Endometrial microvascular endothelial cells (primary cell): ENCODE data around the gene B3GNT3. TPM values are rescaled to one million over a fixed set of nuclear protein-coding genes. Genes with fewer than 3 reads are reported as not detected.
"Not testable (repeated sequence)": the region's sequence is repeated elsewhere in the genome, so short reads cannot be mapped to it uniquely, and the experiment has no call there.

ENCODE experiments used
- in situ Hi-C: cut with HindIII; loops from 2 replicates; pipeline ENCODE4 v1.10.0; 2017; ENCODE audit warnings: low sequenced_read_pairs, low pct_unique_long_range_greater_than_20kb; ENCODE audit errors: inconsistent ontology term
- total RNA-seq: library from RNA; depleted of rRNA; stranded (reverse); fragments of >200 nt; gene quantifications from one replicate; pipeline ENCODE4 v1.2.3, GENCODE V29; 2015; ENCODE audit errors: inconsistent ontology term

The B3GNT3 gene
- total RNA-seq, 1 donor from 2014 or later: not detected

DNA sequence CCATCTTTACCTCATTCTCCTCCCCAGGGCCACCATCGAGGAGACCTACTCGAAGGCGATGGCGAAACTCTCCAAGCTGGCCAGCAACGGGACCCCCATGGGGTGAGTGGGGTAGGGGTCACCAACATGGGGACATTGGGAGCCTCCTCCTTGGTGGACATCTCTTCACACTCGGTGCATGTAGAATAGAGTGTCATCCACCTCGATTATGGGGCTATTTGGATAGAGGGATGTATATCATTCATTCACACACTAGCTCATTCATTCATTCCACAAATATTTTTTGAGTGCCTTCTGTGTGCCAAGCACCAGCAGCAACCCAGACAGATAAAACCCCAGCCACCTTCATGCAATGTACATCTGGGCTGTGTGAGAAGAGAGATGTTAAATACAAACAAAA is 30.6 kb upstream of the B3GNT3 start:
- in situ Hi-C loops: no loop called here

GRCh38 chr19:17765069-17765618 is 29.8 kb upstream of the B3GNT3 start:
- in situ Hi-C loops: no loop called here

DNA sequence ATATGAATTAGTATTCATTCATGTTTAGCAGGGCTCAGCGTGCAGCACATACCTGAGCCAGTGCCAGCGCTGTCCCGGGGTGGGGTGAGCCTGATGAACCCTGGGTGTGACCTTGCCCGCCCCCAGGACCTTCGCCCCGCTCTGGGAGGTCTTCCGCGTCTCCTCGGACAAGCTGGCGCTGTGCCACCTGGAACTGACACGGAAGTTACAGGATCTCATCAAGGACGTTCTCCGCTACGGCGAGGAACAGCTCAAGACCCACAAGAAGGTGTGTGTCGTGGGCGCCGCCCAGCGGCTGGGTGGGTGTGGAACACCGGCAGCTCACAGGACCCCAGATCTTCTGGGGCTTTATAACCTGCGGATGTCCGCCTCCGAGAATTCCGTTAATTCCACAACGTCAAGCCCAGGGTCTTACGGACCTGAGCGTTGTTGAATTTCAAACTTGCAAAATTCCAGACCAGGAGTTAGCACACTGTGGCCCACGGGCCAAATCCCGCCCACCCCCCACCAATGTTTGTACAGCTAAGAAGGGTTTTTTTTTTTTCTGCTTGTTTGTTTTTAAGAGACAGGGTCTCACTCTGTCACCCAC is 28.3 kb upstream of the B3GNT3 start:
- in situ Hi-C loops: no loop called here

- in situ Hi-C loops: no loop called here
Measured at GRCh38 chr19:17767559-17767958, 27.4 kb upstream of the B3GNT3 start.

GRCh38 chr19:17770613-17771012 is 24.3 kb upstream of the B3GNT3 start:
- in situ Hi-C loops: no loop called here

DNA sequence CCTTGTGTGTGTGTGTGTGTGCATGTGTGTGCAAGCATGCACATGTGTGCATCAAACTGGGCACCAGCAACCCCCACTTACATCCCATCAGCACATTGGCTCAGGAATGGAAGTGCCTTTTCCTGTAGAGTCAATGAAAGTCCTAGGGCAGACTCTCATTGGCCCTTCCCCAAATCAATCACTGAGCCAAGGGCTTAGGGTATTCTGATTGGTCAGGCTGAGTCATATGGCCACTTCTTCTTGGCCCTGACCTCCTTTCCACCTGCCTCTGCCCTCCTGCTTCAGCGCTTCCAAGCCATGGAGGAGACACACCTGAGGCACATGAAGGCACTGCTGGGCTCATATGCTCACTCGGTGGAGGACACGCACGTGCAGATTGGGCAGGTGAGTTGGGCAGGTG is 22.8 kb upstream of the B3GNT3 start:
- in situ Hi-C loops: no loop called here

- in situ Hi-C loops: no loop called here
Measured at GRCh38 chr19:17775245-17775927, 19.6 kb upstream of the B3GNT3 start.

- in situ Hi-C loops: no loop called here
Measured at GRCh38 chr19:17775991-17776803, 18.7 kb upstream of the B3GNT3 start.

GRCh38 chr19:17777840-17778239 is 17.1 kb upstream of the B3GNT3 start:
- in situ Hi-C loops: not testable (repeated sequence)

GRCh38 chr19:17778251-17778967 is 16.5 kb upstream of the B3GNT3 start:
- in situ Hi-C loops: no loop called here

GRCh38 chr19:17778968-17779929 is 15.7 kb upstream of the B3GNT3 start:
- in situ Hi-C loops: no loop called here

DNA sequence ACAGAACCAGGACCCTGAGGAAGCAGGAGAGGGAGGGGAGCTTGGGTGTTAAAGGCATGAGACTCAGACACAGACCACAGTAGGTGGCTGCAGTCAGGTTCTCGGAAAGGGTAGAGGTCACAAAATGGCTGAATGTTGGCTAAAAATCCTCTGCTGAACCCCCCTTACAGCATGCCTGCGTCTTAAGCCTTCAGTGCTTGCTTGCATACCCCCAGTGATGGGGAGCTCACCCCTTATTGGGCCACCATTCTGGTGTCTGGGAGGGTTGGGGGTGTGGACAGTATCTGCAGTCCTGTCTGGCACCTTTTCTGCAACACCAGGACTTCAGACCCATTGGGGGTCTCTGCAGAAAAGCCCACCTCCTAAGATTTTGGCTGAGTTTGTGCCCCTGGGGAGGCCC is 14.2 kb upstream of the B3GNT3 start:
- in situ Hi-C loops: no loop called here

DNA sequence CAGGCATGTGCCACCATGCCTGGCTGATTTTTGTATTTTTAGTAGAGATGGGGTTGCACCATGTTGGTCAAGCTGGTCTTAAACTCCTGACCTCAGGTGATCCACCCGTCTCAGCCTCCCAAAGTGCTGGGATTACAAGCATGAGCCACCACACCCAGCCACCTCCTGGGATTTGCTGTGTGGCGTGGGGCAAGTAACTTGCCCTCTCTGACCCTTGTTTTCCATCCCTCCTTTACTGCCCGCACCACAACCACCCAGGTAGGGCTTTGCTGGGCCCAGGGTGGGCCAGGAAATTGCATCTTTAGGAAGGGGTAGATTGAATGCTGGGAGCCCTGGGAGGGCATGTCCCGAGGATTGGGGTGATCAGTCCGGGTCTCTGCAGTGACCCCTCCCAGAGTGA is 11.2 kb upstream of the B3GNT3 start:
- in situ Hi-C loops: not testable (repeated sequence)

GRCh38 chr19:17784201-17785008 is 10.5 kb upstream of the B3GNT3 start:
- in situ Hi-C loops: no loop called here

- in situ Hi-C loops: no loop called here
Measured at GRCh38 chr19:17787274-17787913, 7.5 kb upstream of the B3GNT3 start.

- in situ Hi-C loops: no loop called here
Measured at GRCh38 chr19:17788632-17789031, 6.3 kb upstream of the B3GNT3 start.
